SHP77 treated with DMSO at 0.1 percent for 48 hours (cell line): Measurements from ENCODE around the gene DAZ4.
"Not testable (repeated sequence)": the region's sequence is repeated elsewhere in the genome, so short reads cannot be mapped to it uniquely, and the experiment has no call there.

ENCODE experiments used
- DNase-seq: peaks from one replicate; lab custom pipeline; 2025; lab: John Stamatoyannopoulos, UW

DAZ4 gene, protein sequence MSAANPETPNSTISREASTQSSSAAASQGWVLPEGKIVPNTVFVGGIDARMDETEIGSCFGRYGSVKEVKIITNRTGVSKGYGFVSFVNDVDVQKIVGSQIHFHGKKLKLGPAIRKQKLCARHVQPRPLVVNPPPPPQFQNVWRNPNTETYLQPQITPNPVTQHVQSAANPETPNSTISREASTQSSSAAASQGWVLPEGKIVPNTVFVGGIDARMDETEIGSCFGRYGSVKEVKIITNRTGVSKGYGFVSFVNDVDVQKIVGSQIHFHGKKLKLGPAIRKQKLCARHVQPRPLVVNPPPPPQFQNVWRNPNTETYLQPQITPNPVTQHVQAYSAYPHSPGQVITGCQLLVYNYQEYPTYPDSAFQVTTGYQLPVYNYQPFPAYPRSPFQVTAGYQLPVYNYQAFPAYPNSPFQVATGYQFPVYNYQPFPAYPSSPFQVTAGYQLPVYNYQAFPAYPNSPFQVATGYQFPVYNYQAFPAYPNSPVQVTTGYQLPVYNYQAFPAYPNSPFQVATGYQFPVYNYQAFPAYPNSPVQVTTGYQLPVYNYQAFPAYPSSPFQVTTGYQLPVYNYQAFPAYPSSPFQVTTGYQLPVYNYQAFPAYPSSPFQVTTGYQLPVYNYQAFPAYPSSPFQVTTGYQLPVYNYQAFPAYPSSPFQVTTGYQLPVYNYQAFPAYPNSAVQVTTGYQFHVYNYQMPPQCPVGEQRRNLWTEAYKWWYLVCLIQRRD

GRCh38 chrY:24833619-24834018, at the start of gene DAZ4:
Gene DAZ4 (plus strand): TSS chrY:24833919. CDS start chrY:24834127, 208 bp downstream.
- not testable (repeated sequence) for DNase-seq

GRCh38 chrY:24813293-24813692, 20.4 kb upstream of the DAZ4 start, which contains the start of gene DAZ3:
Gene DAZ3 (minus strand): TSS chrY:24813393. CDS start chrY:24813185, 208 bp downstream.
- not testable (repeated sequence) for DNase-seq

DNA sequence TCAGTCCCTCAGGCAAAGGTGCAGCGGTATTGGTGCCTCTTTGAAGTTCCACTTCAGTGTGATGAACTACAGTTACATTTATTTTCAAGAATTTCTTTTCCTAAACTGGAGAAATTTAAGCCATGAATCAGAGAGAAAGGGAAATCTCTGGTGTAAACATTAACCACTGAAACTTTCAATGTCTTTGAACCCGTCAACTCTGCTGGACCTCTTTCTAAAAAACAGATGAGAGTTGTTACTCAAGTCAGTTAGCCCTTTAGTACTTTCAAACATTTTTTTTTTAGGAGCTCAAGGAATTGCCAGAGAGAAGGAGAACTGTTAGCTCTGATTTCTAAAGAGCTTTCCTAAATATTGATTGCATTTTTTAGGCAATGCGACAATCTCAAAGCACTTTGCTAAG, 11.9 kb upstream of the DAZ4 start:
- not testable (repeated sequence) for DNase-seq

GRCh38 chrY:24824184-24824879, 9.4 kb upstream of the DAZ4 start:
- DNase-seq, result not testable (repeated sequence)

GRCh38 chrY:24825069-24825468, 8.7 kb upstream of the DAZ4 start:
- DNase-seq, result not testable (repeated sequence)
